ENCODE results near the gene MYCBP.
A peak's percentile ranks its signal among the peaks of the same experiment; 100 is the strongest.

Gene MYCBP

DNA sequence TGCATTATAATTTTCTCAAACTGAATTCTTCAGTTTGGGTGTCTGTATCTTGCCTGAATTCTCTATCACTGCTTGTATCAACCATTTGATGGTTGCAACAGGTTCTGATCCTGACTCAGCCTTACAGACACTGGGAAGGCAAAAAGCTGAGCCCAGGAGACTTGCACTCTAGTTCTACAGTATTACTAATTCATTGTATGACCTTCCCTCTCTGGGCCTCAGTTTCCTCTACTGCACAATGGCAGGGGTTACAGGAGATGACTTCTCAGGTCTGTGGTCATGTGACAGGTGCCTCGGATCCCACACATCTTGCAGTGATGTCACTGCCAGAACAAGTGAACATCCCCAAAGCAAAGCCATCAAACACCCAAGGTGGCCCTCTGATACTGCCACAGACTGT is 52.3 kb downstream of the MYCBP start:
- no peak for DNase-seq (ENCODE audit: low spot score)

DNA sequence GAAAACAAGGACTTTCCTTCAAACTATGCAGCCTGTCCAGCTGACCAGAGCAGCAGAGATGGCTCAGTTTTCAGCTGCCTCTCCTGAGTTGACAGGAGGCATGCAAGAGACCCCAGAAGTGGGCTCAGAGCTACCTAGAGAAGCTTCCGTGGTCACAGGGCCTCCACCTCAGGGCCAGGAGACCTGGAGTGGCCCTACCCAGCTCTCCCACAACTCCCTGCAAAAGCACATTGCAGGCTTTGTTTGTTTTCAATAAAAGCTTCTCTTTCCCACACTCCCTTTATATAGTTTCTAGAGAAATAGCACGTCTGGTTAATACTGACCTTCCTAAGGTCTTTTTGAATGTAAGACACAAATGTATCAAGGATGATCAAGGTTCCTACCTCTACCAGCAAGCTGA is 53.6 kb downstream of the MYCBP start:
- no peak for DNase-seq (ENCODE audit: low spot score)

DNA sequence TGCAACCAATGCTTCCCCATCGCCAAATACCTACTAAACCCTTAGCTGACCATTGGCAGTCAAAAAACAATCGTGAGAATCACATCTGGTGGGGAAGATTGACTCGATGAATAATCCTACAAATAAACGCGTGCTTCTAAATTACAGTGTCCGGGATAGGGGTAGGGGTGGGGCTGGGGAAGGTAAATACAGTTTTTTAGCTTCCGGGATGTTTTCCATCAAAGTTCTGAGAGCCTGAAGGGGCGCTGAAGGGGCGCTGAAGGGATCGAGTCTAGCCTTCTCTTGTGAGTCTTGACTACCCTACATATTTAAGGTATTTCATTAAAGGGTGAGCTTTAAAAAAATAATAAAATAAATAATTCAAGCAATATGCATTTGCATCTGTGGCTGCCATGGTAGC is 54.1 kb downstream of the MYCBP start:
- no peak for DNase-seq (ENCODE audit: low spot score)

DNA sequence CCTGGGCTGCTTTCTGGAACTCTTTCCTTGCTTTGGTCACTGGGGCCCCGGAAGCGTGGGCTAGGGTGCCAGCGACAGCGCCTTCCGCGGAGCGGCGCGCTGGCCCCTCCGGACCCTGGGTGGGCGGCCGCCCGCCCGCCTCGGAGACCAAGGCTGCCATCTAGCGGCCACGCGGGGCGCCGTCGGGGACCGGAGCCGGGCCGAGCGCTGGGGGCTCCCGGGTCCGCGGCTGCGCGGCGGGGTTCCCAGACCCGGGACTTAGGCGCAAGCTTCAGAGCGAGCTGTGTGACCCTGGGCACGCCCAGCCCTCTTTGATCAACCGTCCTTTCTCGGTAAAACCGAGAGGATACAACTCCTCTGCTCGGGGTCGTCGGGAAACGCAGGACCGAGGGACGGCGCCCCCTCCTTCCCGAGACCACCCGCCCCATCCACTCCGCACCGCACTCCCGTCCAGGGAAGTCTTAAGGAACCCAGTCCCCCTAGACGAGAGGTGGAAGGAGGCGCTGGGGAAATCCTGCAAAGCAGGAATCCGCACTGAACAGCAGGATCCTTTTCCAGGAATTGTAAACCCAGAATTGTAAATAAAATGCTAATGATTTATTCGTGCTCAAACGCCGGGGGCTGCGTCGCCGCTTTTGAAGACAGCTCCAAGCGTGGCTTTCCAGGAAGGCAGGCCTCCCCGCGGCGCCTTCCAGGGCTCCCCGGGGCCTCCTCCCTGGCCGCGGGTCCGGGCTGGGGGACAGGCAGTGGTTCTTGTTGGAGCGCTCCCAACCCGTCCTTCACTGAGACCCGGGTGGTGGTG is 54.8 kb downstream of the MYCBP start:
- DNase-seq (ENCODE audit: low spot score), result no peak

DNA sequence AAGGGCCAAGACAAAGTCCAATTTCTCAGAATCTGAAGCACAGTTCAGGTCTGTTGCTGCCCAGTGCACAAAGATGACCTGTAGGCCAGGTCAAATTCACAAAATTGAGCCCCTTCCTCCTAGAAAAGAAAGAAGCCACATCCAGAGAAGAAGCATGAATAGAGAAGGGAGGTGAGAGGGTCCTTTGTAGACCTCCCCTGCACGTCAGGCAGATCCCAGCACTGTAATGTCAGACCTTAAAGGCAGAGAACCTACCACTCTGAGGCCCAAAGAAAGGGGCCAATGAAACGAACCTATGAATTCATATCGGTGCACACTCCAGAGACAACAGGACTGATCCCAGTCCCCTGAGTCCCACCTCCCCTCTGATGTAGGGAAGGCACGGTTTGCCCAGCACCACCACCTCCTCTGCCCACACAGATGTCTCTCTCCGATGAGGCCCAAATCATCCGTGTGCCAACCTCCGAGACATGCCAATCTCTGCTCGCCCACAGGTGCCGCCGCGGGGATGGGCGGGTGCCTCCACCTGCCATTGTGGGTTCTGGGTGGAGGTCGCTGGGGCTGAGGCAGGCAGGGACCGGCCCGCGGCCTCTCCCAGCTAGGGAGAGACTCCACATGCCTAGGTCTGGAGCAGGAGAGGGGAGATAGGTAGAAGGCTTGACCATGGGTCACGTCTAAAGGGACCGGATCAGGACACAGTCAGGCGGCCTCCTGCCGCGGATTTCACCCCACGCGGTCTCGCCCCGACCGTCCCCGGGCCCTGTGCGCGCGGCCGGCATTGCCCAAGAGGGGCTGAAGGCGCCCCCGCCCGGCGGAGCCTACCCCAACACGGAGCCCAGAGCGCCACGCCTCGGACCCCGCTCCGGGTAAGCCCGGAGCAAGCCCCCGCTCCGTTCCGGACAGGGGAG is 55.6 kb downstream of the MYCBP start:
- DNase-seq (ENCODE audit: low spot score), result no peak

DNA sequence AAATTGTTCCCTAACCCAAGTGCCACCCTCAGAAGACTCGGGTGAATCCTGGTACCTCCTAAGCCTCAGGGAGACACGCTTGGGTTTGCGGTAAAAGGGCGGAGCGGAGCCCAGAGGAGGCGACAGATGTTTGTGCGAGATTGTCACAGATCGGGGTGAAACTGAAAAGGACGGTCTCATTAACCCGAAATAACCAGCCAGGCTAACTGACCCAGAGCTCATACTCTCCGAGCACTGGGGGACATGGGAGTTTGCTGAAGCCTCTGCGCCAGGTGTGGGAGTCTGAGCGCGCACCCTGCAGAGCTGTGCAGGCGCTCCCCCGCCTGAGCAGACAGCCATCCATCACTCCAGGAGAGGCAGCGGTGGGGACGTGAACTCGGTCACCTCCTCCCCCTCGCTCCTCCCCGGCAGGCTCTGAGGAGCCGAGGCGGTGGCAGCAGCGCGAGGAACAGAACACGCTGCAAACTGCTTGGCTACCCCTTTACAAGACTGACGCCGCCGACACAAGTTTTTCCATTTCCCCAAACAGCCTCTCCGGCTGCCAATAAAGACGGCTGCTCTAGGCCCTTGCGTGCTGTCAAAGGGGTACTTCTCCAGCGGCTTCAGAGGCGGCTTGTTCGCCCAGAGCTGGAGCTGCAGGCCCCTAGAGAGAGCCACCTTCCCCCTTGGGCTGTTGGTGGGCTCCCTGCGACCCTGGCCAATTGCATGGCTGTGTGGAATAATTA is 57.1 kb downstream of the MYCBP start:
- peak; percentile 75 for DNase-seq (ENCODE audit: low spot score)

DNA sequence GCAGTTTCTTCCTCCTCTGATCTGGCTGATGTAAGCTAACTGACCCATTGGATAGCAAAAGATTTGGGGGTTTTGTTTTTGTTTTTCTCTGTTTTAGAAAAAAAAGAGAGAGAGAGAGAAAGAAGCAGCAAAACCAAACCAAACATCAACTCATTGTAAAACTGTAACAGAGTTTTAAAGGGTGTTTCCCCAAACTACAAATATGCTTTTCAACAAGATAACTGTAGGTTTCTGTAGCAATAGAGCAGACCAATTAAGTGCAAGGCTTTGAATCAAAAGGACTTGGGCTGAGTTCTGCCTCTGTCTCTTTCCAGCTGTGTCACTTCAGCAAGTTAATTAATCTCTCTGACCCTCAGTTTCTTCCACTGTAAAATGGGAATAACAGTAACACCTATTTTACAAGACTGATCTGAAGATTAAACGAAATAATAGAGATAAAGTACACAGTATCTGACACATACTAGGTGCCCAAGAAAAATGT is 58.1 kb downstream of the MYCBP start:
- no peak for DNase-seq (ENCODE audit: low spot score)

DNA sequence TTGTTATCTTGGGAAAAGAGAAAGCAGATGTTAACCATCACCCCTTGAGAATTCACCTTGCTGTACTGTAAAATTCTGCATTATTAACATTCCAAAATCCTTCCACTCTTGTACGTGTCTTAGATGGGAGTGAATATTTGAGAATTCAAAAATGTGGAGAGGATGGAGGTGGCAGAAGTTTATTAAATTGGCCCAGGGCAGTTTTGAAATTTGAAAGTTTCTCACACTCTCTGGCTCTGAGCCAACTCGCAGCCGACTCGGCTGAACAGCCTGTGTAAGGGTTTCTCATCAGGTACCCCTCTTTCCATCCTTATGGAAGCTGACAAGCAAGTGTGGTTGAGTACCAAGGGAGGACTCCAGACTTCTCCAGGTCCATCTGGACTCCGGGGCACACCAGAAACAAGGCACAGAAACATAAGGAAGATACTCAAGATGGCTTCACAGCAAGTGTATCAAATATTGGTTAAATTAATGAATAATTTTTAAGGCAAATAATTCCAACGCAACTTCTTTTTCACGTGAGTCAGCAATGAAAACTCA is 58.6 kb downstream of the MYCBP start:
- no peak for DNase-seq (ENCODE audit: low spot score)

DNA sequence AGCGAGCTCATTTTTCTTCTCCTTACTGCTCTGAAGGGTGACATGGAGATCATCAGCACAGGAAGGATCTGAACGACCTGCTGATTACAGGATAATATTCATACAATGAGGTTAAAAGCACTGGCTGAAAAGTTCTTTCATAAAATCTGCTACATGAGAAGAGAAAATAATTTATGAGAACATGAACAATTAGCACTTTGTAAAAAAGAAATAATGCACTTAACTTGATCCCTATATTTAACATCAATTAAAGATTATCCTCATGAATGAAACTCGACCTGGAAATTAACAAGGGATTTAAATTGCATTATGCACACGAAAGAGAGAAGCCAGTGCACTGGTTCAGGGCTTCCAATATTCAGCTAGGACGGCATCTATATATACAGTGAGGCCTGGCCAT is 60.2 kb downstream of the MYCBP start:
- no peak for DNase-seq (ENCODE audit: low spot score)

Data from hematopoietic multipotent progenitor cell treated with erythropoietin and hydrocortisone succinate and interleukin-3 and kit ligand, for 15 days (in vitro differentiated cells).